ENCODE results near the gene PGAP1.
"Not testable (repeated sequence)": the region's sequence is repeated elsewhere in the genome, so short reads cannot be mapped to it uniquely, and the experiment has no call there.

GRCh38 chr2:196905365-196905764 is 21.1 kb downstream of the PGAP1 start:
- TF ChIP-seq CTCF (IDR thresholded peaks at IDR 0.05); RXRA (IDR thresholded peaks at IDR 0.05; ENCODE audit: borderline replicate concordance, low read depth); PBX3 (IDR thresholded peaks at IDR 0.05); EP300 (IDR thresholded peaks at IDR 0.05; ENCODE audit: borderline replicate concordance in 1 of 2, low read depth in 1 of 2, low read length in 1 of 2); POLR2AphosphoS5 (IDR thresholded peaks at IDR 0.05; ENCODE audit: low read depth, low read length); MAX (IDR thresholded peaks at IDR 0.05; ENCODE audit: low read depth): not testable (repeated sequence)
